ENCODE results near the gene E2F4.

Gene E2F4

GRCh38 chr16:67236563-67237395 lies 44.8 kb downstream of the E2F4 start:
- no peaks in the 10 kb centered on the region for H3K9me3 ChIP-seq (ENCODE audit: insufficient read depth, low read length)
- H3K4me2 ChIP-seq (ENCODE audit: low read depth, low read length, poor library complexity, severe bottlenecking) = no peak overlapping the region
- TF ChIP-seq EZH2phosphoT487 (conservative IDR thresholded peaks at IDR 0.05; ENCODE audit: low read length) = no peak
- TF ChIP-seq CTCF (IDR thresholded peaks at IDR 0.05; ENCODE audit: insufficient read depth, low read length, poor library complexity, severe bottlenecking) = no peak
- H3K9me2 ChIP-seq (replicated peaks; ENCODE audit: insufficient read depth, low read length) = no peaks in the 10 kb centered on the region
- no peak overlapping the region for H3K9ac ChIP-seq (ENCODE audit: low read length)
- no peaks in the 10 kb centered on the region for H3K79me2 ChIP-seq (ENCODE audit: insufficient read depth, low read length)
- no peak overlapping the region for H3K27ac ChIP-seq (ENCODE audit: low read depth, low read length)
- H3K27me3 ChIP-seq (ENCODE audit: low read length) = no peaks in the 10 kb centered on the region
- H3K4me3 ChIP-seq (ENCODE audit: insufficient read depth, low read length, poor library complexity, severe bottlenecking) = no peak overlapping the region
- H3K36me3 ChIP-seq (ENCODE audit: low read length) = no peaks in the 10 kb centered on the region
- H4K20me1 ChIP-seq (ENCODE audit: low read depth, low read length) = no peaks in the 10 kb centered on the region; the same call in 1 of the 2 replicates
- no peaks in the 10 kb centered on the region for H3F3A ChIP-seq (ENCODE audit: insufficient read depth)
- no peak overlapping the region for H2AFZ ChIP-seq (ENCODE audit: low read depth, low read length, severe bottlenecking)

- H3K79me2 ChIP-seq (ENCODE audit: insufficient read depth, low read length) = no peaks in the 10 kb centered on the region
- no peaks in the 10 kb centered on the region for H3K36me3 ChIP-seq (ENCODE audit: low read length)
- no peaks in the 10 kb centered on the region for H3K9me3 ChIP-seq (ENCODE audit: insufficient read depth, low read length)
- H3K9ac ChIP-seq (ENCODE audit: low read length) = no peak overlapping the region
- TF ChIP-seq CTCF (IDR thresholded peaks at IDR 0.05; ENCODE audit: insufficient read depth, low read length, poor library complexity, severe bottlenecking) = no peak
- TF ChIP-seq EZH2phosphoT487 (conservative IDR thresholded peaks at IDR 0.05; ENCODE audit: low read length) = no peak
- H3K9me2 ChIP-seq (replicated peaks; ENCODE audit: insufficient read depth, low read length) = no peaks in the 10 kb centered on the region
- H3K27me3 ChIP-seq (ENCODE audit: low read length) = no peaks in the 10 kb centered on the region
- H3K4me2 ChIP-seq (ENCODE audit: low read depth, low read length, poor library complexity, severe bottlenecking) = no peak overlapping the region
- H3K27ac ChIP-seq (ENCODE audit: low read depth, low read length) = no peak overlapping the region
- H3K4me3 ChIP-seq (ENCODE audit: insufficient read depth, low read length, poor library complexity, severe bottlenecking) = no peak overlapping the region
- H3F3A ChIP-seq (ENCODE audit: insufficient read depth) = no peaks in the 10 kb centered on the region
- H4K20me1 ChIP-seq (ENCODE audit: low read depth, low read length) = no peaks in the 10 kb centered on the region; the same call in 1 of the 2 replicates
- no peak overlapping the region for H2AFZ ChIP-seq (ENCODE audit: low read depth, low read length, severe bottlenecking)
Measured at GRCh38 chr16:67237396-67238277, 45.7 kb downstream of the E2F4 start.

GRCh38 chr16:67238278-67238575 lies 46.3 kb downstream of the E2F4 start:
- H3K27ac ChIP-seq (ENCODE audit: low read depth, low read length) = no peak overlapping the region

More at GRCh38 chr16:67238278-67238575, 46.3 kb downstream of the E2F4 start:
- no peaks in the 10 kb centered on the region for H3K9me3 ChIP-seq (ENCODE audit: insufficient read depth, low read length)
- no peaks in the 10 kb centered on the region for H3K27me3 ChIP-seq (ENCODE audit: low read length)
- no peaks in the 10 kb centered on the region; the same call in 1 of the 2 replicates for H4K20me1 ChIP-seq (ENCODE audit: low read depth, low read length)
- no peaks in the 10 kb centered on the region for H3K36me3 ChIP-seq (ENCODE audit: low read length)
- H3K9me2 ChIP-seq (replicated peaks; ENCODE audit: insufficient read depth, low read length) = no peaks in the 10 kb centered on the region
- no peaks in the 10 kb centered on the region for H3K79me2 ChIP-seq (ENCODE audit: insufficient read depth, low read length)
- H3K9ac ChIP-seq (ENCODE audit: low read length) = no peak overlapping the region
- H2AFZ ChIP-seq (ENCODE audit: low read depth, low read length, severe bottlenecking) = no peak overlapping the region
- TF ChIP-seq CTCF (IDR thresholded peaks at IDR 0.05; ENCODE audit: insufficient read depth, low read length, poor library complexity, severe bottlenecking) (no peak), EZH2phosphoT487 (conservative IDR thresholded peaks at IDR 0.05; ENCODE audit: low read length) (no peak)
- no peak overlapping the region for H3K4me3 ChIP-seq (ENCODE audit: insufficient read depth, low read length, poor library complexity, severe bottlenecking)
- no peak overlapping the region for H3K4me2 ChIP-seq (ENCODE audit: low read depth, low read length, poor library complexity, severe bottlenecking)
- H3F3A ChIP-seq (ENCODE audit: insufficient read depth) = no peaks in the 10 kb centered on the region

Measured in SU-DHL-6 (cell line).